H9 (cell line): Measurements from ENCODE around the gene AKR1D1. TPM values are rescaled to one million over a fixed set of nuclear protein-coding genes. Genes with fewer than 3 reads are reported as not detected.

Source experiments
- DNase-seq: peaks from one replicate; pipeline ENCODE4 v3.0.0-alpha.2; 2017
- H2AFZ ChIP-seq: one replicate; pipeline ENCODE4 v1.6.1; 2013; ENCODE audit warnings: mild to moderate bottlenecking, low read length, control low read depth, moderate library complexity
- H2AK5ac ChIP-seq: 2 replicates; pipeline ENCODE4 v1.6.1; 2013; ENCODE audit warnings: low read length, control low read depth, mixed read lengths; ENCODE audit not compliant: insufficient read length
- H2BK120ac ChIP-seq: one replicate; pipeline ENCODE4 v1.6.1; 2013; ENCODE audit warnings: low read depth, mild to moderate bottlenecking, low read length, control low read depth, inconsistent platforms; ENCODE audit not compliant: poor library complexity, severe bottlenecking
- H2BK12ac ChIP-seq: 2 replicates; pipeline ENCODE4 v1.6.1; 2013; ENCODE audit warnings: low read length, control low read depth, mixed read lengths, low read depth; ENCODE audit not compliant: insufficient read length
- H2BK15ac ChIP-seq: 2 replicates; pipeline ENCODE4 v1.6.1; 2013; ENCODE audit warnings: low read depth, low read length, control low read depth
- H2BK20ac ChIP-seq: one replicate; pipeline ENCODE4 v1.6.1; 2013; ENCODE audit warnings: low read depth, mild to moderate bottlenecking, low read length, control low read depth, inconsistent platforms; ENCODE audit not compliant: poor library complexity, severe bottlenecking
- H2BK5ac ChIP-seq: 2 replicates; pipeline ENCODE4 v1.6.1; 2013; ENCODE audit warnings: low read length, control low read depth, mixed read lengths; ENCODE audit not compliant: insufficient read length
- H3K14ac ChIP-seq: 2 replicates; pipeline ENCODE4 v1.6.1; 2013; ENCODE audit warnings: low read length, control low read depth; ENCODE audit not compliant: insufficient read depth
- H3K18ac ChIP-seq: 2 replicates; pipeline ENCODE4 v1.6.1; 2013; ENCODE audit warnings: low read depth, mild to moderate bottlenecking, mixed read lengths, low read length, control low read depth; ENCODE audit not compliant: insufficient read length
- H3K23ac ChIP-seq: 2 replicates; pipeline ENCODE4 v1.6.1; 2013; ENCODE audit warnings: low read length, control low read depth, mixed read lengths, low read depth; ENCODE audit not compliant: insufficient read length
- H3K23me2 ChIP-seq: 2 replicates; pipeline ENCODE4 v1.6.1; 2013; ENCODE audit warnings: low read depth, mild to moderate bottlenecking, mixed read lengths, low read length, control low read depth; ENCODE audit not compliant: insufficient read length, poor library complexity, severe bottlenecking
- H3K27ac ChIP-seq: 2 replicates; pipeline ENCODE4 v1.5.1; 2013; ENCODE audit warnings: low read length, control low read depth, mixed read lengths, low read depth; ENCODE audit not compliant: insufficient read length
- H3K27me3 ChIP-seq: 2 replicates; pipeline ENCODE4 v1.6.1; 2013; ENCODE audit warnings: low read length, control low read depth, inconsistent platforms; ENCODE audit not compliant: insufficient read depth
- H3K4ac ChIP-seq: 2 replicates; pipeline ENCODE4 v1.6.1; 2013; ENCODE audit warnings: low read depth, mild to moderate bottlenecking, control low read depth, inconsistent platforms, low read length, moderate library complexity
- H3K4me1 ChIP-seq: 2 replicates; pipeline ENCODE4 v1.6.1; 2013; ENCODE audit warnings: low read length, control low read depth, inconsistent platforms; ENCODE audit not compliant: insufficient read depth
- H3K4me2 ChIP-seq: 2 replicates; pipeline ENCODE4 v1.6.1; 2013; ENCODE audit warnings: low read length, control low read depth, mixed read lengths; ENCODE audit not compliant: insufficient read length, insufficient read depth
- H3K56ac ChIP-seq: 2 replicates; pipeline ENCODE4 v1.6.1; 2013; ENCODE audit warnings: low read depth, mild to moderate bottlenecking, mixed read lengths, low read length, control low read depth; ENCODE audit not compliant: insufficient read length
- H3K79me1 ChIP-seq: 2 replicates; pipeline ENCODE4 v1.6.1; 2013; ENCODE audit warnings: low read depth, mild to moderate bottlenecking, moderate library complexity, low read length, control low read depth, inconsistent platforms; ENCODE audit not compliant: insufficient read depth, poor library complexity, severe bottlenecking
- H3K79me2 ChIP-seq: 2 replicates; pipeline ENCODE4 v1.6.1; 2013; ENCODE audit warnings: low read length, control low read depth, inconsistent platforms; ENCODE audit not compliant: insufficient read depth
- H3K9ac ChIP-seq: 2 replicates; pipeline ENCODE4 v1.6.1; 2013; ENCODE audit warnings: low read length, control low read depth, mixed read lengths; ENCODE audit not compliant: insufficient read length; ENCODE audit errors: extremely low read depth
- H3K9me3 ChIP-seq: one replicate; pipeline ENCODE4 v1.6.1; 2013; ENCODE audit warnings: low read depth, low read length, inconsistent platforms; ENCODE audit not compliant: control insufficient read depth
- H3T11ph ChIP-seq: one replicate; pipeline ENCODE4 v1.6.1; 2013; ENCODE audit warnings: mild to moderate bottlenecking, low read length, control low read depth, inconsistent platforms
- H4K20me1 ChIP-seq: one replicate; pipeline ENCODE4 v1.6.1; 2013; ENCODE audit not compliant: control insufficient read depth, insufficient read length, insufficient read depth
- H4K5ac ChIP-seq: 2 replicates; pipeline ENCODE4 v1.6.1; 2013; ENCODE audit warnings: low read depth, mild to moderate bottlenecking, mixed read lengths, low read length, control low read depth; ENCODE audit not compliant: insufficient read length
- H4K8ac ChIP-seq: replicated peaks from 2 replicates; pipeline ENCODE4 v1.6.1; 2013; ENCODE audit warnings: low read length, control low read depth, mixed read lengths, low read depth; ENCODE audit not compliant: insufficient read length
- H4K91ac ChIP-seq: 2 replicates; pipeline ENCODE4 v1.6.1; 2013; ENCODE audit warnings: low read depth, mild to moderate bottlenecking, moderate library complexity, mixed read lengths, low read length, control low read depth; ENCODE audit not compliant: insufficient read length
- H3K27ac Mint-ChIP-seq, 3 experiments: 2 replicates in 2 of 3; 3 replicates in 1 of 3; pipeline ENCODE4 v1.8.0; 2020 to 2021; ENCODE audit warnings: mixed read lengths in 3 of 3, mild to moderate bottlenecking in 1 of 3, moderate library complexity in 1 of 3
- H3K27me3 Mint-ChIP-seq: 2 replicates; pipeline ENCODE4 v1.8.0; 2021; ENCODE audit warnings: low read depth, mild to moderate bottlenecking, moderate library complexity, mixed read lengths
- H3K36me3 Mint-ChIP-seq, 3 experiments: 2 replicates in 2 of 3; 3 replicates in 1 of 3; pipeline ENCODE4 v1.8.0; 2020 to 2021; ENCODE audit warnings: low read depth in 3 of 3, mixed read lengths in 3 of 3; ENCODE audit not compliant: insufficient read depth in 1 of 3
- H3K4me1 Mint-ChIP-seq, 2 experiments: 2 replicates each; pipeline ENCODE4 v1.8.0; 2020; ENCODE audit warnings: mixed read lengths in 2 of 2
- H3K4me3 Mint-ChIP-seq, 2 experiments: 2 replicates in 1 of 2; 3 replicates in 1 of 2; pipeline ENCODE4 v1.8.0; 2020 to 2021; ENCODE audit warnings: mild to moderate bottlenecking in 2 of 2, mixed read lengths in 2 of 2, moderate library complexity in 1 of 2
- H3K9me3 Mint-ChIP-seq, 2 experiments: 2 replicates in 1 of 2; 3 replicates in 1 of 2; pipeline ENCODE4 v1.8.0; 2020; ENCODE audit warnings: mild to moderate bottlenecking in 2 of 2, mixed read lengths in 2 of 2, moderate library complexity in 1 of 2
- WGBS: extraction: QIAGEN DNeasy Blood & Tissue Kit; methylation state at CpG from one replicate; pipeline ENCODE4 v1.1.7; 2013; ENCODE audit warnings: missing lambda C conversion rate, low lambda C conversion rate, mixed read lengths; ENCODE audit not compliant: insufficient read length; ENCODE audit errors: extremely low coverage; 5-methylcytosine and 5-hydroxymethylcytosine counted together
- total RNA-seq: library from RNA; stranded (reverse); gene quantifications from 2 replicates; pipeline ENCODE4 v1.2.1, GENCODE V29; 2021
- TF ChIP-seq, protein P1 (sequence below): fragments of 200-600 bp; sonication (generic); conservative IDR thresholded peaks from 3 replicates; pipeline ENCODE4 v1.8.0; 2021; ENCODE audit warnings: antibody characterized with exemption, mild to moderate bottlenecking

AKR1D1 gene
- total RNA-seq, 1 experiment from 2014 or later: 0.31 TPM

DNA sequence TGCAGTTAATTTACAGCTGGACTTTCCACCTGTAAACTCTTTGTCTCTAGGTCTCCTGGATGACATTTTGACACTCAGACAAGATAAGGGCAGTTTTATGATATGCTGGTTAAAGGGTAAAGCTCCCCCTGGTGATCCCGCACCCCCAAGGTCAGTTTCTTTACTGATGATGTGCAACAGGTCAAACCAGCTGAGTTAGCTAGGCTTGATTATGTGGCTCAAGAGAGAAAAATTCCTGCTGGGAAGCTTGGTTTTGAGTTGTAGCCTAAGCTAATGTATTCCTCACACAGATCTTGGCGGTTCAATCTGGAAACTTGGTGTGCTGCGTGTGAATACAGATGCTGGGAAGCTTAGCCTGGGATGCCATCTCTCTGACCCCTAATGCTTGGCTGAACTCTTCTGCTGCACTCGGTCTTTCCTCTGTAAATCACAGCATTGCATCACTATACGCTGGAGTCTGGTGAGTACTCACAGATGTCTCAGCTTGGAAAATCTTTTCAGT, 11.4 kb upstream of the AKR1D1 start:
- H3K14ac ChIP-seq: no peak overlapping the region
- no peak overlapping the region for H2BK12ac ChIP-seq
- WGBS: no CpG with 5 or more reads among the region's 5 CpGs
- no peaks in the 10 kb centered on the region for H4K20me1 ChIP-seq
- no peaks in the 10 kb centered on the region for H3K9me3 ChIP-seq
- no peak overlapping the region for H3K4me2 ChIP-seq
- no peaks in the 10 kb centered on the region; a peak in 1 of 5 replicates for H3K9me3 Mint-ChIP-seq
- TF ChIP-seq, protein P1, sequence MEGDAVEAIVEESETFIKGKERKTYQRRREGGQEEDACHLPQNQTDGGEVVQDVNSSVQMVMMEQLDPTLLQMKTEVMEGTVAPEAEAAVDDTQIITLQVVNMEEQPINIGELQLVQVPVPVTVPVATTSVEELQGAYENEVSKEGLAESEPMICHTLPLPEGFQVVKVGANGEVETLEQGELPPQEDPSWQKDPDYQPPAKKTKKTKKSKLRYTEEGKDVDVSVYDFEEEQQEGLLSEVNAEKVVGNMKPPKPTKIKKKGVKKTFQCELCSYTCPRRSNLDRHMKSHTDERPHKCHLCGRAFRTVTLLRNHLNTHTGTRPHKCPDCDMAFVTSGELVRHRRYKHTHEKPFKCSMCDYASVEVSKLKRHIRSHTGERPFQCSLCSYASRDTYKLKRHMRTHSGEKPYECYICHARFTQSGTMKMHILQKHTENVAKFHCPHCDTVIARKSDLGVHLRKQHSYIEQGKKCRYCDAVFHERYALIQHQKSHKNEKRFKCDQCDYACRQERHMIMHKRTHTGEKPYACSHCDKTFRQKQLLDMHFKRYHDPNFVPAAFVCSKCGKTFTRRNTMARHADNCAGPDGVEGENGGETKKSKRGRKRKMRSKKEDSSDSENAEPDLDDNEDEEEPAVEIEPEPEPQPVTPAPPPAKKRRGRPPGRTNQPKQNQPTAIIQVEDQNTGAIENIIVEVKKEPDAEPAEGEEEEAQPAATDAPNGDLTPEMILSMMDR: peak; percentile 32; the same call in 1 of the 3 replicates
- no peaks in the 10 kb centered on the region for H3K4me1 ChIP-seq
- no peaks in the 10 kb centered on the region for H3K23me2 ChIP-seq
- no peak overlapping the region for H4K91ac ChIP-seq
- no peak overlapping the region for H4K5ac ChIP-seq
- H2BK15ac ChIP-seq: no peak overlapping the region
- no peak overlapping the region for H3K9ac ChIP-seq
- H3K23ac ChIP-seq: no peak overlapping the region
- no peak overlapping the region for H3T11ph ChIP-seq
- H3K79me2 ChIP-seq: no peaks in the 10 kb centered on the region
- H3K4ac ChIP-seq: no peak overlapping the region
- H3K36me3 Mint-ChIP-seq: no peaks in the 10 kb centered on the region
- no peak overlapping the region for H2BK5ac ChIP-seq
- no peaks in the 10 kb centered on the region for H3K79me1 ChIP-seq
- no peak overlapping the region for H3K4me3 Mint-ChIP-seq
- no peak overlapping the region for H3K18ac ChIP-seq
- H3K4me1 Mint-ChIP-seq: peaks cover 6 to 10% of the 10 kb centered on the region in 2 experiments
- H3K27ac Mint-ChIP-seq: peak overlapping the region in 2 of 3 experiments; percentile 14 to 67; a peak in 2 of 7 replicates
- H4K8ac ChIP-seq: no peak overlapping the region
- no peaks in the 10 kb centered on the region for H3K27me3 ChIP-seq
- no peak overlapping the region for H2BK20ac ChIP-seq
- no peak overlapping the region for H3K56ac ChIP-seq
- H2AK5ac ChIP-seq: no peak overlapping the region
- H2BK120ac ChIP-seq: no peak overlapping the region
- no peak overlapping the region for H2AFZ ChIP-seq
- peak; percentile 31 for DNase-seq
- H3K27me3 Mint-ChIP-seq: no peaks in the 10 kb centered on the region
- H3K27ac ChIP-seq: no peak overlapping the region
